GM20431 (cell line): ENCODE data around the gene AIMP1.

ENCODE experiments used
- in situ Hi-C: fragments of 300-500 bp; cut with MseI, MboI; formaldehyde crosslinking; loops from one replicate; pipeline ENCODE4 v1.15.0; 2020; ENCODE audit warnings: low sequenced_read_pairs; ENCODE audit not compliant: unreplicated experiment

Gene AIMP1

GRCh38 chr4:106343865-106344646, 27.7 kb downstream of the AIMP1 start:
- in situ Hi-C loops = no loop called here

- in situ Hi-C loops = no loop called here
Observed at GRCh38 chr4:106344647-106344970, 28.3 kb downstream of the AIMP1 start.

GRCh38 chr4:106347167-106347566, 30.8 kb downstream of the AIMP1 start:
- in situ Hi-C loops = no loop called here

GRCh38 chr4:106351016-106351415, 34.7 kb downstream of the AIMP1 start:
- in situ Hi-C loops = no loop called here

- in situ Hi-C loops = no loop called here
Observed at GRCh38 chr4:106353786-106354185, 37.4 kb downstream of the AIMP1 start.

- in situ Hi-C loops = no loop called here
Observed at GRCh38 chr4:106355193-106355592, 38.8 kb downstream of the AIMP1 start.

- in situ Hi-C loops = no loop called here
Observed at GRCh38 chr4:106358899-106359298, 42.5 kb downstream of the AIMP1 start.

GRCh38 chr4:106362086-106362825, 45.9 kb downstream of the AIMP1 start:
- in situ Hi-C loops = no loop called here

GRCh38 chr4:106364282-106364681, 47.9 kb downstream of the AIMP1 start:
- in situ Hi-C loops = no loop called here

- in situ Hi-C loops = no loop called here
Observed at GRCh38 chr4:106365613-106366012, 49.3 kb downstream of the AIMP1 start.

GRCh38 chr4:106366026-106366425, 49.7 kb downstream of the AIMP1 start:
- in situ Hi-C loops = no loop called here

- in situ Hi-C loops = no loop called here
Observed at GRCh38 chr4:106367072-106367471, 50.7 kb downstream of the AIMP1 start.

GRCh38 chr4:106368678-106369077, 52.3 kb downstream of the AIMP1 start, which contains the start of gene GIMD1:
GIMD1 (minus strand) TSS chr4:106368778; CDS start chr4:106367435, 1,343 bp downstream.
- in situ Hi-C loops = no loop called here

GRCh38 chr4:106369456-106370060, 53.2 kb downstream of the AIMP1 start:
- in situ Hi-C loops = no loop called here

GRCh38 chr4:106370214-106370613, 53.9 kb downstream of the AIMP1 start:
- in situ Hi-C loops = no loop called here

- in situ Hi-C loops = no loop called here
Observed at GRCh38 chr4:106371161-106371560, 54.8 kb downstream of the AIMP1 start.

- in situ Hi-C loops = no loop called here
Observed at GRCh38 chr4:106373026-106373425, 56.7 kb downstream of the AIMP1 start.

GRCh38 chr4:106380179-106380578, 63.8 kb downstream of the AIMP1 start:
- in situ Hi-C loops = no loop called here

- in situ Hi-C loops = no loop called here
Observed at GRCh38 chr4:106384878-106385277, 68.5 kb downstream of the AIMP1 start.

- in situ Hi-C loops = no loop called here
Observed at GRCh38 chr4:106385853-106386393, 69.6 kb downstream of the AIMP1 start.

- in situ Hi-C loops = no loop called here
Observed at GRCh38 chr4:106395582-106395981, 79.2 kb downstream of the AIMP1 start.
